HAP-1 (cell line): ENCODE measurements around the gene SPEF2.
"Not testable (repeated sequence)": the region's sequence is repeated elsewhere in the genome, so short reads cannot be mapped to it uniquely, and the experiment has no call there.

Experiments
- DNase-seq, 2 experiments: peaks; one replicate each; pipeline ENCODE4 v3.0.0-alpha.2; 2016 to 2020; ENCODE audit warnings: low spot score in 2 of 2
- H3K27me3 ChIP-seq: fragments of 250-450 bp; sonication (Bioruptor Pico); 2 replicates; pipeline ENCODE4 v1.5.1; 2020; ENCODE audit warnings: low read depth, mild to moderate bottlenecking, moderate library complexity
- H3K36me3 ChIP-seq: fragments of 250-450 bp; sonication (Bioruptor Pico); replicated peaks from 2 replicates; pipeline ENCODE4 v1.5.1; 2020; ENCODE audit warnings: mild to moderate bottlenecking
- H3K4me1 ChIP-seq: fragments of 250-450 bp; sonication (Bioruptor Pico); 2 replicates; pipeline ENCODE4 v1.5.1; 2020; ENCODE audit warnings: mild to moderate bottlenecking
- H3K4me3 ChIP-seq: fragments of 250-450 bp; sonication (Bioruptor Pico); 2 replicates; pipeline ENCODE4 v1.5.1; 2020; ENCODE audit warnings: mild to moderate bottlenecking, moderate library complexity
- H3K9me3 ChIP-seq: fragments of 250-450 bp; sonication (Bioruptor Pico); 2 replicates; pipeline ENCODE4 v1.5.1; 2020; ENCODE audit warnings: mild to moderate bottlenecking, moderate library complexity
- in situ Hi-C: fragments of 300-500 bp; cut with MboI; formaldehyde crosslinking; loops from 3 replicates; pipeline ENCODE4 v1.14.3; 2020; ENCODE audit warnings: low sequenced_read_pairs, inconsistent platforms, mixed read lengths

SPEF2 gene

GRCh38 chr5:35856186-35856764 lies 238.6 kb downstream of the SPEF2 start:
- H3K36me3 ChIP-seq, H3K27me3 ChIP-seq, H3K4me3 ChIP-seq, DNase-seq, H3K9me3 ChIP-seq, in situ Hi-C loops: not testable (repeated sequence)
- peaks cover 40% of the 10 kb centered on the region for H3K4me1 ChIP-seq

- peaks cover 44% of the 10 kb centered on the region for H3K4me1 ChIP-seq
- no peak within 1 kb of the TSS for H3K4me3 ChIP-seq
- H3K27me3 ChIP-seq, result no peaks in the 10 kb centered on the region
- no peaks in the 10 kb centered on the region for H3K9me3 ChIP-seq
- DNase-seq, result no peak
- no peaks in the 10 kb centered on the region for H3K36me3 ChIP-seq
- in situ Hi-C loops, result no loop called here
These were observed 239.2 kb downstream of the SPEF2 start, which contains the start of gene IL7R for GRCh38 chr5:35856765-35857351. Gene IL7R (plus strand): TSS chr5:35856891. CDS start chr5:35856978, 87 bp downstream.

- H3K36me3 ChIP-seq, result no peaks in the 10 kb centered on the region
- no peaks in the 10 kb centered on the region for H3K27me3 ChIP-seq
- H3K4me1 ChIP-seq, result peaks cover 44% of the 10 kb centered on the region
- no peaks in the 10 kb centered on the region for H3K9me3 ChIP-seq
- in situ Hi-C loops, result no loop called here
- peak in 1 of 2 experiments; percentile 12 for DNase-seq
- H3K4me3 ChIP-seq, result no peak overlapping the region
These were observed 240.0 kb downstream of the SPEF2 start for GRCh38 chr5:35857606-35858205.

DNA sequence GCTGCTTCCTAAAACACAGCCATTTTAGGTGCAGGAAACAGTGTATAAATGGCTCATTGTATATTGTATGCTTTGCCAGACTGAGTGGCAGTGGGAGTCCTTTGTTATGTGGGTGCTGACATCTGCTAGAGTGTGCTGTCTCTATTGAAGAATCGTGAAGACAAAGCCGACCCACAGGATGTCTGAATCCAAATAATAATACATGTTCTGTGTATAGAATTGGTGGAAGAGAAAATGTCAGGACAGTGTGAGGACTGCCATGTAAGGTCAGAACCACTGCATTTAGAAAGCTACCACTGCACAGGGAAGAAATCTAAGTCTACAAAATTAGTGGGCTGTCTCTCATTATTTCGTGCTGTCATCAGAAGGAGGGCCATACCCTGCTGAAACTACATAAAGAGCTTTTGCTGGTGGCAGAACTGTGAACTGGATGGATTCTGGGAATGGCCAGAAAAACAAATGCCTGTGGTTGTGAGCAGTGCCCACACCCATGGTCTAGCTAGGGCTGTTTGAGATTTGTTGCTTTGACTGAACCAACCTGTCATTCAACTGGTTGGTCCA lies 241.5 kb downstream of the SPEF2 start:
- Histone ChIP-seq H3K4me3 (no peak overlapping the region), H3K36me3 (no peaks in the 10 kb centered on the region), H3K4me1 (peaks cover 44% of the 10 kb centered on the region), H3K9me3 (no peaks in the 10 kb centered on the region), H3K27me3 (no peaks in the 10 kb centered on the region)
- peak; percentile 52 to 59 for DNase-seq
- in situ Hi-C loops, result no loop called here

- no peak overlapping the region for H3K4me3 ChIP-seq
- H3K36me3 ChIP-seq, result no peaks in the 10 kb centered on the region
- peaks cover 44% of the 10 kb centered on the region for H3K4me1 ChIP-seq
- in situ Hi-C loops, result no loop called here
- DNase-seq, result peak; percentile 38 to 40
- no peaks in the 10 kb centered on the region for H3K27me3 ChIP-seq
- peaks cover 4% of the 10 kb centered on the region; the same call in 1 of the 2 replicates for H3K9me3 ChIP-seq
These were observed 243.0 kb downstream of the SPEF2 start for GRCh38 chr5:35860686-35861085.

DNA sequence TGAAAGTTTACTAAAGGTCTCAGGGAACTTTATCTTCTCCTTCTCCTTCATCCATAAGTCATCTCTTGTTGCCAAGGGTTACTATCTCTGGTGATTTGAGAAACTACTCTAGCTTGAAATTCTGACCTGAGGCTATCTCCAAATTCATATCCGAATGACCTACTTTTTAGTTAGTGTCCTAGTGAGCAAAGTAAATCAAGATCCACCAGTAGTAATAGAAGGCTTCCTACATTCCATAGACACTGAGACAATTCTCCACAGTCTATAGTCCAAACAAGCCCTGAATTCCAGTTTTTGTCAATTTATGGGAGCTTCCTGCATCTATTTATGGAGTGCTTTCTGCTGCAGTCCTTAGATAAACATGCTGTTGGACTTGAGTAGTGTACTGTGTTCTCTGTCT lies 244.1 kb downstream of the SPEF2 start:
- in situ Hi-C loops, result no loop called here
- Histone ChIP-seq H3K4me3 (no peak overlapping the region), H3K36me3 (no peaks in the 10 kb centered on the region), H3K4me1 (peaks cover 42% of the 10 kb centered on the region), H3K27me3 (no peaks in the 10 kb centered on the region), H3K9me3 (peaks cover 4% of the 10 kb centered on the region; the same call in 1 of the 2 replicates)
- DNase-seq, result no peak

- Histone ChIP-seq H3K9me3 (peaks cover 4% of the 10 kb centered on the region; the same call in 1 of the 2 replicates), H3K4me3 (no peak overlapping the region), H3K4me1 (peaks cover 40% of the 10 kb centered on the region), H3K27me3 (no peaks in the 10 kb centered on the region), H3K36me3 (no peaks in the 10 kb centered on the region)
- in situ Hi-C loops, result no loop called here
- no peak for DNase-seq
These were observed 244.5 kb downstream of the SPEF2 start for GRCh38 chr5:35862126-35862525.

DNA sequence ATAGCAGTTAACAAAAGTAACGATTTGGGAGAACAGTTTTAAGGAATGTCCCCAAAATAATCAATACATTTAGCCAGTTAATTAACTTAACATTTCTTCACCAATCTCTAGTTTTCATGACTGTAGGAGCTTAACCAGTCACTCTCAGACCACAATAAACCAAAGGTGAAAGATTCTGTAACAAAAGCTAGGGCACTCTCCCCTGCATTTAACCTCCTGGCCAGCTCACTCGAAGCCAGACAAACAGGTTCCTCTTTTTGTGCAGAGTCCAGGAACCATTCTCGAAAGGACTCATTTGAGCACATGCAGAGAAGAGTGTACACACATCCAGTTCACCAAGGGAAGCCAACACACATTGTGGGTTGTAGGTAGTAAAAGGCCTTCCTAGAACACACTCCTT lies 245.5 kb downstream of the SPEF2 start:
- no peak for DNase-seq
- H3K4me3 ChIP-seq, result no peak overlapping the region
- peaks cover 4% of the 10 kb centered on the region; the same call in 1 of the 2 replicates for H3K9me3 ChIP-seq
- in situ Hi-C loops, result no loop called here
- H3K4me1 ChIP-seq, result peaks cover 29% of the 10 kb centered on the region
- H3K27me3 ChIP-seq, result no peaks in the 10 kb centered on the region
- H3K36me3 ChIP-seq, result no peaks in the 10 kb centered on the region
